HCT116 (cell line): ENCODE measurements around the gene GNA15. TPM values are rescaled to one million over a fixed set of nuclear protein-coding genes. Genes with fewer than 3 reads are reported as not detected.

Experiments
- ATAC-seq: fragments of 200-7000 bp; cut with Tn5 transposase; 2 replicates; pipeline ENCODE4 v1.9.1; 2020; ENCODE audit warnings: mild to moderate bottlenecking, moderate library complexity
- BruUV-seq: library from RNA; stranded (reverse); fragments of 400-500 nt; replicated peaks from 2 replicates; lab custom pipeline; 2021; lab: Mats Ljungman, UMichigan
- CTCF ChIA-PET: fragments of 300-600 bp; sonication (Branson Sonifier 250); formaldehyde crosslinking; loops from one replicate; lab custom pipeline; 2021; ENCODE audit warnings: antibody characterized with exemption; lab: Charles Lee
- POLR2A ChIA-PET: fragments of 300-600, 350-600 bp; sonication (Branson Sonifier 250); formaldehyde crosslinking; loops from one replicate; lab custom pipeline; 2021; ENCODE audit warnings: antibody characterized with exemption; lab: Charles Lee
- RAD21 ChIA-PET, 2 experiments: fragments of 300-600 bp; sonication (Branson Sonifier 250); formaldehyde crosslinking; loops; one replicate each; lab custom pipeline; 2023; ENCODE audit warnings: low total read pairs in 2 of 2; ENCODE audit not compliant: uncharacterized antibody in 2 of 2, unreplicated experiment in 2 of 2, low non-redundant PET in 1 of 2; lab: Charles Lee
- DNase-seq: peaks from one replicate; pipeline ENCODE4 v3.0.0-alpha.2; 2010; ENCODE audit warnings: low read depth, low spot score
- H2AFZ ChIP-seq: fragments of 200-600 bp; shearing (Covaris generic), sonication (generic); 2 replicates; pipeline ENCODE4 v1.6.1; 2017; ENCODE audit warnings: low read depth, mixed run types, mixed read lengths, antibody characterized with exemption, low read length; ENCODE audit not compliant: poor library complexity, severe bottlenecking
- H3K27ac ChIP-seq: 2 replicates; pipeline ENCODE4 v1.5.1; 2012; ENCODE audit warnings: low read depth, low read length
- H3K27me3 ChIP-seq: fragments of 200-600 bp; sonication (generic); 2 replicates; pipeline ENCODE4 v1.6.1; 2016; ENCODE audit warnings: mixed run types, low read length, mixed read lengths; ENCODE audit not compliant: insufficient read depth
- H3K36me3 ChIP-seq, 2 experiments: fragments of 200-500 bp in 1 of 2; fragments of 200-600 bp in 1 of 2; sonication (Bioruptor generic) in 1 of 2; sonication (generic) in 1 of 2; 2 replicates each; pipeline versions ENCODE4 v1.5.1 to v1.6.1; 2014 to 2016; ENCODE audit warnings: low read length in 2 of 2, inconsistent platforms in 1 of 2, mixed read lengths in 1 of 2, mixed run types in 1 of 2; ENCODE audit not compliant: insufficient read depth in 2 of 2, control insufficient read depth in 1 of 2
- H3K4me1 ChIP-seq, 2 experiments: fragments of 200-600 bp in 1 of 2; sonication (generic) in 1 of 2; 2 replicates each; pipeline versions ENCODE4 v1.5.1 to v1.6.1; 2012 to 2017; ENCODE audit warnings: low read length in 2 of 2, inconsistent platforms in 1 of 2, mild to moderate bottlenecking in 1 of 2, mixed read lengths in 1 of 2, mixed run types in 1 of 2, moderate library complexity in 1 of 2; ENCODE audit not compliant: insufficient read depth in 2 of 2, control insufficient read depth in 1 of 2
- H3K4me2 ChIP-seq: fragments of 200-600 bp; sonication (generic); 2 replicates; pipeline ENCODE4 v1.6.1; 2017; ENCODE audit warnings: mixed run types, low read length, mixed read lengths
- H3K4me3 ChIP-seq, 2 experiments: fragments of 200-600 bp in 1 of 2; sonication (generic) in 1 of 2; replicated peaks in 1 of 2; 2 replicates each; pipeline ENCODE4 v1.5.1; 2011 to 2016; ENCODE audit warnings: low read length in 2 of 2, control low read depth in 1 of 2, low read depth in 1 of 2, mild to moderate bottlenecking in 1 of 2, mixed read lengths in 1 of 2, mixed run types in 1 of 2
- H3K79me2 ChIP-seq: fragments of 200-600 bp; sonication (generic); 2 replicates; pipeline ENCODE4 v1.6.1; 2017; ENCODE audit warnings: mild to moderate bottlenecking, mixed run types, low read length, moderate library complexity, mixed read lengths; ENCODE audit not compliant: insufficient read depth
- H3K9ac ChIP-seq: fragments of 200-600 bp; sonication (generic); 2 replicates; pipeline ENCODE4 v1.6.1; 2016; ENCODE audit warnings: low read length, mixed read lengths
- H3K9me2 ChIP-seq: fragments of 200-600 bp; sonication (generic), shearing (Covaris generic); 2 replicates; pipeline ENCODE4 v1.6.1; 2017; ENCODE audit warnings: mixed run types, mild to moderate bottlenecking, moderate library complexity; ENCODE audit not compliant: insufficient read depth
- H3K9me3 ChIP-seq, 2 experiments: fragments of 200-500 bp in 1 of 2; fragments of 200-600 bp in 1 of 2; sonication (Bioruptor generic) in 1 of 2; sonication (generic) in 1 of 2; 2 replicates each; pipeline ENCODE4 v1.6.1; 2014 to 2017; ENCODE audit warnings: low read length in 2 of 2, mixed read lengths in 2 of 2, inconsistent platforms in 1 of 2, low read depth in 1 of 2, mild to moderate bottlenecking in 1 of 2, mixed run types in 1 of 2, moderate library complexity in 1 of 2; ENCODE audit not compliant: control insufficient read depth in 1 of 2, insufficient read depth in 1 of 2
- H4K20me1 ChIP-seq: fragments of 200-600 bp; sonication (generic), shearing (Covaris generic); 2 replicates; pipeline ENCODE4 v1.6.1; 2017; ENCODE audit warnings: mixed run types, mild to moderate bottlenecking, moderate library complexity; ENCODE audit not compliant: insufficient read depth
- CBX3 ChIP-seq: IDR thresholded peaks from 2 replicates; pipeline ENCODE4 v1.6.1; 2012; ENCODE audit warnings: low read depth
- EZH2phosphoT487 ChIP-seq: fragments of 200-600 bp; IDR thresholded peaks from 2 replicates; pipeline ENCODE4 v1.6.1; 2018; ENCODE audit warnings: antibody characterized with exemption, borderline replicate concordance
- JUND ChIP-seq: IDR thresholded peaks from 2 replicates; pipeline ENCODE4 v1.6.1; 2012
- MAX ChIP-seq: IDR thresholded peaks from 2 replicates; pipeline ENCODE4 v1.6.1; 2012
- REST ChIP-seq: IDR thresholded peaks from 2 replicates; pipeline ENCODE4 v1.6.1; 2012; ENCODE audit warnings: low read depth
- SIN3A ChIP-seq: IDR thresholded peaks from 2 replicates; pipeline ENCODE4 v1.6.1; 2012; ENCODE audit warnings: low read depth
- TCF7L2 ChIP-seq: IDR thresholded peaks from 2 replicates; pipeline ENCODE4 v1.7.0; 2011; ENCODE audit warnings: borderline replicate concordance, inconsistent platforms; ENCODE audit not compliant: insufficient read depth, insufficient read length; ENCODE audit errors: extremely low read depth
- YY1 ChIP-seq: IDR thresholded peaks from 2 replicates; pipeline ENCODE4 v1.6.1; 2011; ENCODE audit warnings: low read length, low read depth, moderate library complexity, mild to moderate bottlenecking; ENCODE audit not compliant: insufficient replicate concordance; ENCODE audit errors: extremely low read depth
- ZFX ChIP-seq: fragments of 450-650 bp; IDR thresholded peaks from 2 replicates; pipeline ENCODE4 v1.6.1; 2017
- ZNF274 ChIP-seq: fragments of 200-500 bp; sonication (Bioruptor generic); IDR thresholded peaks from 2 replicates; pipeline ENCODE4 v1.6.1; 2014; ENCODE audit warnings: mild to moderate bottlenecking, low read depth, low read length, inconsistent platforms
- intact Hi-C: fragments of 100-400 bp; cut with micrococcal nuclease; formaldehyde crosslinking; loops from 2 replicates; pipeline ENCODE4 v1.10.0; 2022
- total RNA-seq: library from RNA; stranded (reverse); gene quantifications from one replicate; pipeline ENCODE4 v1.2.1, GENCODE V29; 2021; ENCODE audit not compliant: unreplicated experiment

GNA15 gene
- total RNA-seq, 1 experiment from 2014 or later, result 1.5 TPM

GRCh38 chr19:3151563-3152418 lies 16.0 kb downstream of the GNA15 start:
- Histone ChIP-seq H3K9me2 (no peaks in the 10 kb centered on the region), H3K27ac (no peak overlapping the region), H3K27me3 (no peaks in the 10 kb centered on the region), H3K4me2 (no peak overlapping the region), H3K79me2 (no peaks in the 10 kb centered on the region), H3K4me3 (no peak overlapping the region), H2AFZ (no peak overlapping the region), H3K9me3 (no peaks in the 10 kb centered on the region), H4K20me1 (no peaks in the 10 kb centered on the region), H3K4me1 (peaks cover 0 to 10% of the 10 kb centered on the region in 2 experiments; a peak in 3 of 4 replicates), H3K36me3 (no peaks in the 10 kb centered on the region), H3K9ac (no peak overlapping the region)
- TF ChIP-seq JUND, result no peak
- ChIA-PET CTCF (interaction anchor here (0.8 kb wide), 1 partner anchor 10 kb away, joined by 4 read pairs; no protein-coding TSS in a partner anchor), RAD21 (no interaction called here), POLR2A (no interaction called here)
- no TSS peak for BruUV-seq
- intact Hi-C loops, result no loop called here
- no peak for DNase-seq
- no peak for ATAC-seq

- H3K9ac ChIP-seq, result no peak overlapping the region
- no peak overlapping the region for H3K4me3 ChIP-seq
- H4K20me1 ChIP-seq, result no peaks in the 10 kb centered on the region
- H2AFZ ChIP-seq, result no peak overlapping the region
- no peaks in the 10 kb centered on the region for H3K9me3 ChIP-seq
- no peak overlapping the region for H3K27ac ChIP-seq
- H3K9me2 ChIP-seq, result no peaks in the 10 kb centered on the region
- TF ChIP-seq ZFX (no peak), CBX3 (no peak), EZH2phosphoT487 (no peak), SIN3A (no peak), REST (no peak), MAX (no peak), ZNF274 (no peak), TCF7L2 (no peak), YY1 (no peak)
- TF ChIP-seq, all 23 proteins: peak for 0
- intact Hi-C loops, result no loop called here
- Histone ChIP-seq H3K4me1 (peaks cover 0 to 10% of the 10 kb centered on the region in 2 experiments; a peak in 3 of 4 replicates), H3K27me3 (no peaks in the 10 kb centered on the region), H3K79me2 (no peaks in the 10 kb centered on the region), H3K4me2 (no peak overlapping the region), H3K36me3 (no peaks in the 10 kb centered on the region)
- no TSS peak for BruUV-seq
- CTCF ChIA-PET, result no interaction called here
- DNase-seq, result no peak
- no peak for ATAC-seq
- POLR2A ChIA-PET, result no interaction called here
- RAD21 ChIA-PET, result no interaction called here
Measured at GRCh38 chr19:3152419-3152780, 16.6 kb downstream of the GNA15 start.
